WTC11 (cell line): ENCODE results near the gene NLRP7. TPM values are rescaled to one million over a fixed set of nuclear protein-coding genes. Genes with fewer than 3 reads are reported as not detected.

Experiments used
- ATAC-seq: fragments of 200-7000 bp; cut with Tn5 transposase; 2 replicates; pipeline ENCODE4 v1.10.0; 2021; ENCODE audit warnings: mild to moderate bottlenecking, moderate library complexity
- CTCF ChIA-PET: fragments of 300-600 bp; sonication (Branson Sonifier 250); formaldehyde crosslinking; loops from one replicate; lab custom pipeline; 2021; ENCODE audit warnings: antibody characterized with exemption; lab: Charles Lee
- POLR2A ChIA-PET: fragments of 350-600 bp; sonication (Branson Sonifier 250); formaldehyde crosslinking; loops from one replicate; lab custom pipeline; 2021; ENCODE audit warnings: antibody characterized with exemption; lab: Charles Lee
- DNase-seq: peaks from one replicate; pipeline ENCODE4 v3.0.0; 2021; ENCODE audit warnings: low spot score
- H3K27ac Mint-ChIP-seq: 2 replicates; pipeline ENCODE4 v1.8.0; 2021; ENCODE audit warnings: mixed read lengths
- H3K27me3 Mint-ChIP-seq: 2 replicates; pipeline ENCODE4 v1.8.0; 2021; ENCODE audit warnings: low read depth, mild to moderate bottlenecking, moderate library complexity, mixed read lengths
- H3K36me3 Mint-ChIP-seq: 2 replicates; pipeline ENCODE4 v1.8.0; 2021; ENCODE audit warnings: mixed read lengths
- H3K4me1 Mint-ChIP-seq: 2 replicates; pipeline ENCODE4 v1.8.0; 2022; ENCODE audit warnings: mixed read lengths
- H3K4me3 Mint-ChIP-seq: 2 replicates; pipeline ENCODE4 v1.8.0; 2021; ENCODE audit warnings: mild to moderate bottlenecking, moderate library complexity, mixed read lengths
- H3K9me3 Mint-ChIP-seq: 2 replicates; pipeline ENCODE4 v1.8.0; 2021; ENCODE audit warnings: mixed read lengths
- E2F4 ChIP-seq: sonication (generic); formaldehyde crosslinking; IDR thresholded peaks from 2 replicates; pipeline ENCODE4 v1.8.1; 2022; ENCODE audit warnings: low read depth, mild to moderate bottlenecking, moderate library complexity, missing genetic modification reagents, borderline replicate concordance
- E2F5 ChIP-seq: sonication (generic); formaldehyde crosslinking; IDR thresholded peaks from 2 replicates; pipeline ENCODE4 v1.8.1; 2022; ENCODE audit warnings: mild to moderate bottlenecking, moderate library complexity, missing genetic modification reagents
- FOXJ3 ChIP-seq: sonication (generic); formaldehyde crosslinking; IDR thresholded peaks from 2 replicates; pipeline ENCODE4 v1.9.0; 2021; ENCODE audit warnings: missing genetic modification reagents, mild to moderate bottlenecking, borderline replicate concordance
- FOXK1 ChIP-seq: sonication (generic); formaldehyde crosslinking; IDR thresholded peaks from 2 replicates; pipeline ENCODE4 v1.8.0; 2022; ENCODE audit warnings: mild to moderate bottlenecking, moderate library complexity, missing genetic modification reagents
- FOXP4 ChIP-seq: sonication (generic); formaldehyde crosslinking; IDR thresholded peaks from 2 replicates; pipeline ENCODE4 v1.8.0; 2022; ENCODE audit warnings: mild to moderate bottlenecking, missing genetic modification reagents
- GTF2I ChIP-seq: fragments of 250-450 bp; sonication (Bioruptor Pico); conservative IDR thresholded peaks from 2 replicates; pipeline ENCODE4 v1.4.0; 2021; ENCODE audit warnings: mild to moderate bottlenecking
- IRF2 ChIP-seq: sonication (generic); formaldehyde crosslinking; IDR thresholded peaks from 2 replicates; pipeline ENCODE4 v1.8.0; 2022; ENCODE audit warnings: low read depth, missing genetic modification reagents, borderline replicate concordance
- NFATC4 ChIP-seq: fragments of 250-450 bp; sonication (Bioruptor Pico); IDR thresholded peaks from 2 replicates; pipeline ENCODE4 v1.9.0; 2021; ENCODE audit warnings: mild to moderate bottlenecking
- NR3C1 ChIP-seq: sonication (generic); formaldehyde crosslinking; conservative IDR thresholded peaks from 2 replicates; pipeline ENCODE4 v1.8.1; 2023; ENCODE audit warnings: low read depth, mild to moderate bottlenecking, missing genetic modification reagents
- OVOL2 ChIP-seq: fragments of 250-450 bp; sonication (Bioruptor Pico); IDR thresholded peaks from 2 replicates; pipeline ENCODE4 v1.9.0; 2021; ENCODE audit warnings: mild to moderate bottlenecking, borderline replicate concordance
- PRDM15 ChIP-seq: sonication (generic); formaldehyde crosslinking; IDR thresholded peaks from 2 replicates; pipeline ENCODE4 v1.8.0; 2022; ENCODE audit warnings: missing genetic modification reagents
- SMAD4 ChIP-seq: sonication (generic); formaldehyde crosslinking; IDR thresholded peaks from 2 replicates; pipeline ENCODE4 v1.8.0; 2022; ENCODE audit warnings: mild to moderate bottlenecking, missing genetic modification reagents
- SOX15 ChIP-seq: fragments of 250-450 bp; sonication (Bioruptor Pico); IDR thresholded peaks from 2 replicates; pipeline ENCODE4 v1.9.0; 2021; ENCODE audit warnings: mild to moderate bottlenecking
- ZNF121 ChIP-seq: sonication (generic); formaldehyde crosslinking; IDR thresholded peaks from 2 replicates; pipeline ENCODE4 v1.8.0; 2023; ENCODE audit warnings: missing genetic modification reagents
- ZNF138 ChIP-seq: sonication (generic); formaldehyde crosslinking; conservative IDR thresholded peaks from 2 replicates; pipeline ENCODE4 v1.8.1; 2022; ENCODE audit warnings: mild to moderate bottlenecking, moderate library complexity, missing genetic modification reagents
- ZNF232 ChIP-seq: sonication (generic); formaldehyde crosslinking; IDR thresholded peaks from 2 replicates; pipeline ENCODE4 v1.8.0; 2022; ENCODE audit warnings: mild to moderate bottlenecking, missing genetic modification reagents
- ZNF263 ChIP-seq: sonication (generic); formaldehyde crosslinking; IDR thresholded peaks from 2 replicates; pipeline ENCODE4 v1.8.1; 2022; ENCODE audit warnings: low read depth, mild to moderate bottlenecking, moderate library complexity, missing genetic modification reagents
- ZNF281 ChIP-seq: sonication (generic); formaldehyde crosslinking; IDR thresholded peaks from 2 replicates; pipeline ENCODE4 v1.8.0; 2023; ENCODE audit warnings: mild to moderate bottlenecking, missing genetic modification reagents
- ZNF317 ChIP-seq: sonication (generic); formaldehyde crosslinking; IDR thresholded peaks from 2 replicates; pipeline ENCODE4 v1.8.1; 2023; ENCODE audit warnings: low read depth, mild to moderate bottlenecking, moderate library complexity, missing genetic modification reagents, borderline replicate concordance
- total RNA-seq: library from RNA; stranded (reverse); gene quantifications from 3 replicates; pipeline ENCODE4 v1.2.3, GENCODE V29; 2021
- TF ChIP-seq, protein P1 (sequence below): sonication (generic); formaldehyde crosslinking; IDR thresholded peaks from 2 replicates; pipeline ENCODE4 v1.8.0; 2022; ENCODE audit warnings: mild to moderate bottlenecking, missing genetic modification reagents
- TF ChIP-seq, protein P2 (sequence below): sonication (generic); formaldehyde crosslinking; IDR thresholded peaks from 2 replicates; pipeline ENCODE4 v1.8.0; 2022; ENCODE audit warnings: mild to moderate bottlenecking, missing genetic modification reagents
- TF ChIP-seq, protein P3 (sequence below): sonication (generic); formaldehyde crosslinking; conservative IDR thresholded peaks from 2 replicates; pipeline ENCODE4 v1.8.1; 2022; ENCODE audit warnings: mild to moderate bottlenecking, missing genetic modification reagents

NLRP7 gene
- total RNA-seq, 1 experiment from 2014 or later = 6.8 TPM

- Mint-ChIP-seq H3K36me3 (no peaks in the 10 kb centered on the region), H3K27ac (no peak overlapping the region), H3K9me3 (peaks cover 13% of the 10 kb centered on the region), H3K27me3 (peaks cover 28% of the 10 kb centered on the region), H3K4me1 (peaks cover 30% of the 10 kb centered on the region), H3K4me3 (no peak overlapping the region)
- ATAC-seq (no peak), DNase-seq (no peak)
- TF ChIP-seq FOXJ3 = no peak
- TF ChIP-seq ZNF317 (CRISPR knock-in tag) = no peak
- no peak for TF ChIP-seq SMAD4
- no peak for TF ChIP-seq GTF2I (CRISPR knock-in tag)
- no peak for TF ChIP-seq IRF2 (CRISPR knock-in tag)
- no peak for TF ChIP-seq FOXP4 (CRISPR knock-in tag)
- TF ChIP-seq, protein P1, sequence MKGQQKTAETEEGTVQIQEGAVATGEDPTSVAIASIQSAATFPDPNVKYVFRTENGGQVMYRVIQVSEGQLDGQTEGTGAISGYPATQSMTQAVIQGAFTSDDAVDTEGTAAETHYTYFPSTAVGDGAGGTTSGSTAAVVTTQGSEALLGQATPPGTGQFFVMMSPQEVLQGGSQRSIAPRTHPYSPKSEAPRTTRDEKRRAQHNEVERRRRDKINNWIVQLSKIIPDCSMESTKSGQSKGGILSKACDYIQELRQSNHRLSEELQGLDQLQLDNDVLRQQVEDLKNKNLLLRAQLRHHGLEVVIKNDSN (CRISPR knock-in tag) = no peak
- TF ChIP-seq E2F4 = no peak
- no peak for TF ChIP-seq ZNF281 (CRISPR knock-in tag)
- no peak for TF ChIP-seq SOX15 (CRISPR knock-in tag)
- TF ChIP-seq NR3C1 (CRISPR knock-in tag) = no peak
- no peak for TF ChIP-seq PRDM15 (CRISPR knock-in tag)
- no peak for TF ChIP-seq E2F5 (CRISPR knock-in tag)
- ChIA-PET CTCF (no interaction called here), POLR2A (interaction anchor here (0.7 kb wide), 1 partner anchor 149 kb away, joined by 3 read pairs; no protein-coding TSS in a partner anchor)
Observed at GRCh38 chr19:54877471-54877870, 69.9 kb downstream of the NLRP7 start.

GRCh38 chr19:54875506-54875905 lies 71.8 kb downstream of the NLRP7 start:
- ATAC-seq (no peak), DNase-seq (no peak)
- no peak overlapping the region for H3K27ac Mint-ChIP-seq
- peaks cover 21% of the 10 kb centered on the region for H3K9me3 Mint-ChIP-seq
- no peaks in the 10 kb centered on the region for H3K36me3 Mint-ChIP-seq
- H3K27me3 Mint-ChIP-seq = peaks cover 23% of the 10 kb centered on the region
- POLR2A ChIA-PET = no interaction called here
- peaks cover 28% of the 10 kb centered on the region for H3K4me1 Mint-ChIP-seq
- CTCF ChIA-PET = no interaction called here
- no peak overlapping the region for H3K4me3 Mint-ChIP-seq
- no peak for TF ChIP-seq ZNF232 (CRISPR knock-in tag)
- TF ChIP-seq FOXK1 (CRISPR knock-in tag) = no peak
- TF ChIP-seq NFATC4 (CRISPR knock-in tag) = no peak
- no peak for TF ChIP-seq ZNF121 (CRISPR knock-in tag)
- TF ChIP-seq, protein P2, sequence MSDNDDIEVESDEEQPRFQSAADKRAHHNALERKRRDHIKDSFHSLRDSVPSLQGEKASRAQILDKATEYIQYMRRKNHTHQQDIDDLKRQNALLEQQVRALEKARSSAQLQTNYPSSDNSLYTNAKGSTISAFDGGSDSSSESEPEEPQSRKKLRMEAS (CRISPR knock-in tag) = no peak
- TF ChIP-seq OVOL2 (CRISPR knock-in tag) = no peak
- TF ChIP-seq E2F4 = no peak
- TF ChIP-seq ZNF138 (CRISPR knock-in tag) = no peak
- TF ChIP-seq, protein P3, sequence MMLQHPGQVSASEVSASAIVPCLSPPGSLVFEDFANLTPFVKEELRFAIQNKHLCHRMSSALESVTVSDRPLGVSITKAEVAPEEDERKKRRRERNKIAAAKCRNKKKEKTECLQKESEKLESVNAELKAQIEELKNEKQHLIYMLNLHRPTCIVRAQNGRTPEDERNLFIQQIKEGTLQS (CRISPR knock-in tag) = no peak
- TF ChIP-seq ZNF263 = no peak
